NCI-H69 (cell line): Measurements from ENCODE around the gene CTNNBL1.
A peak's percentile ranks its signal among the peaks of the same experiment; 100 is the strongest.

ENCODE experiments used
- DNase-seq: peaks from one replicate; lab custom pipeline; 2025; lab: John Stamatoyannopoulos, UW

CTNNBL1 gene

GRCh38 chr20:37919389-37920040, 225.7 kb downstream of the CTNNBL1 start:
- no peak for DNase-seq

GRCh38 chr20:37920270-37920669, 226.4 kb downstream of the CTNNBL1 start:
- DNase-seq: peak; percentile 71

GRCh38 chr20:37920679-37921322, 227.0 kb downstream of the CTNNBL1 start:
- DNase-seq: peak; percentile 40

GRCh38 chr20:37921341-37921929, 227.6 kb downstream of the CTNNBL1 start:
- DNase-seq: no peak
